Neural progenitor cell (in vitro differentiated cells): ENCODE data around the gene CCR2. TPM values are rescaled to one million over a fixed set of nuclear protein-coding genes. Genes with fewer than 3 reads are reported as not detected.

Experiments
- DNase-seq: peaks from one replicate; pipeline ENCODE4 v3.0.0-alpha.2; 2016; ENCODE audit warnings: low spot score
- H2AFZ ChIP-seq: fragments of 200-600 bp; sonication (generic); replicated peaks from 2 replicates; pipeline ENCODE4 v1.6.1; 2016; ENCODE audit warnings: antibody characterized with exemption
- H3F3A ChIP-seq: fragments of 200-600 bp; sonication (generic); 2 replicates; pipeline ENCODE4 v1.6.1; 2016; ENCODE audit warnings: antibody characterized with exemption, low read depth
- H3K27ac ChIP-seq: fragments of 200-600 bp; sonication (generic); 2 replicates; pipeline ENCODE4 v1.5.1; 2016; ENCODE audit warnings: mild to moderate bottlenecking
- H3K27me3 ChIP-seq: fragments of 200-600 bp; sonication (generic); 2 replicates; pipeline ENCODE4 v1.6.1; 2016; ENCODE audit warnings: mild to moderate bottlenecking, moderate library complexity
- H3K36me3 ChIP-seq: fragments of 200-600 bp; sonication (generic); 2 replicates; pipeline ENCODE4 v1.5.1; 2016
- H3K4me1 ChIP-seq: fragments of 200-600 bp; sonication (generic); 2 replicates; pipeline ENCODE4 v1.6.1; 2016; ENCODE audit warnings: mixed run types
- H3K4me2 ChIP-seq: fragments of 200-600 bp; sonication (generic); 2 replicates; pipeline ENCODE4 v1.6.1; 2016
- H3K4me3 ChIP-seq: fragments of 200-600 bp; sonication (generic); 2 replicates; pipeline ENCODE4 v1.5.1; 2016
- H3K79me2 ChIP-seq: fragments of 200-600 bp; sonication (generic); 2 replicates; pipeline ENCODE4 v1.6.1; 2016; ENCODE audit warnings: low read depth
- H3K9ac ChIP-seq: fragments of 200-600 bp; sonication (generic); 2 replicates; pipeline ENCODE4 v1.6.1; 2016
- H3K9me3 ChIP-seq: fragments of 200-600 bp; sonication (generic); 2 replicates; pipeline ENCODE4 v1.5.1; 2016; ENCODE audit warnings: low read depth
- H4K20me1 ChIP-seq: fragments of 200-600 bp; sonication (generic); 2 replicates; pipeline ENCODE4 v1.6.1; 2016; ENCODE audit warnings: low read depth
- H3K27ac Mint-ChIP-seq: 3 replicates; pipeline ENCODE4 v1.8.0; 2021; ENCODE audit warnings: mixed read lengths
- H3K27me3 Mint-ChIP-seq: 2 replicates; pipeline ENCODE4 v1.8.0; 2022; ENCODE audit warnings: low read depth, mild to moderate bottlenecking, inconsistent platforms, moderate library complexity, mixed read lengths; ENCODE audit not compliant: insufficient read depth
- H3K36me3 Mint-ChIP-seq: 3 replicates; pipeline ENCODE4 v1.8.0; 2021; ENCODE audit warnings: mixed read lengths
- H3K4me1 Mint-ChIP-seq: 3 replicates; pipeline ENCODE4 v1.8.0; 2021; ENCODE audit warnings: mixed read lengths
- H3K4me3 Mint-ChIP-seq: 3 replicates; pipeline ENCODE4 v1.8.0; 2021; ENCODE audit warnings: mild to moderate bottlenecking, moderate library complexity, mixed read lengths
- H3K9me3 Mint-ChIP-seq: 3 replicates; pipeline ENCODE4 v1.8.0; 2020; ENCODE audit warnings: mixed read lengths
- CTCF ChIP-seq: fragments of 200-600 bp; sonication (generic); IDR thresholded peaks from 2 replicates; pipeline ENCODE4 v1.5.1; 2017; ENCODE audit warnings: antibody characterized with exemption, mild to moderate bottlenecking
- EZH2 ChIP-seq: fragments of 200-600 bp; sonication (generic); IDR thresholded peaks from 2 replicates; pipeline ENCODE4 v1.6.1; 2017; ENCODE audit warnings: antibody characterized with exemption, mild to moderate bottlenecking, moderate library complexity
- EZH2phosphoT487 ChIP-seq: fragments of 200-600 bp; sonication (generic); IDR thresholded peaks from 2 replicates; pipeline ENCODE4 v1.6.1; 2017; ENCODE audit warnings: antibody characterized with exemption
- total RNA-seq: library from RNA; depleted of rRNA; stranded (reverse); fragments of >200 nt; gene quantifications from 2 replicates; pipeline ENCODE4 v1.2.3, GENCODE V29; 2015; ENCODE audit warnings: low replicate concordance

CCR2 gene
- total RNA-seq, 1 donor from 2014 or later: not detected

- H3K79me2 ChIP-seq: no peaks in the 10 kb centered on the region
- H3K9ac ChIP-seq: no peak overlapping the region
- no peaks in the 10 kb centered on the region for H3K4me1 Mint-ChIP-seq
- H2AFZ ChIP-seq: peak overlapping the region; percentile 74
- no peak overlapping the region for H3K4me2 ChIP-seq
- no peak overlapping the region for H3K4me3 ChIP-seq
- no peak overlapping the region for H3K27ac ChIP-seq
- no peak overlapping the region for H3K4me3 Mint-ChIP-seq
- peaks cover 6% of the 10 kb centered on the region for H3K27me3 Mint-ChIP-seq
- no peaks in the 10 kb centered on the region for H3K9me3 Mint-ChIP-seq
- H3K36me3 Mint-ChIP-seq: no peaks in the 10 kb centered on the region
- no peaks in the 10 kb centered on the region for H4K20me1 ChIP-seq
- no peaks in the 10 kb centered on the region for H3K9me3 ChIP-seq
- H3K27me3 ChIP-seq: no peaks in the 10 kb centered on the region
- no peaks in the 10 kb centered on the region for H3F3A ChIP-seq
- H3K36me3 ChIP-seq: no peaks in the 10 kb centered on the region
- no peak overlapping the region for H3K27ac Mint-ChIP-seq
- no peaks in the 10 kb centered on the region for H3K4me1 ChIP-seq
- peak; percentile 70 for DNase-seq
- peak; percentile 52 for TF ChIP-seq CTCF
- TF ChIP-seq EZH2phosphoT487: no peak
- TF ChIP-seq EZH2: no peak
These were observed 14.7 kb downstream of the CCR2 start for GRCh38 chr3:46368569-46368968.

DNA sequence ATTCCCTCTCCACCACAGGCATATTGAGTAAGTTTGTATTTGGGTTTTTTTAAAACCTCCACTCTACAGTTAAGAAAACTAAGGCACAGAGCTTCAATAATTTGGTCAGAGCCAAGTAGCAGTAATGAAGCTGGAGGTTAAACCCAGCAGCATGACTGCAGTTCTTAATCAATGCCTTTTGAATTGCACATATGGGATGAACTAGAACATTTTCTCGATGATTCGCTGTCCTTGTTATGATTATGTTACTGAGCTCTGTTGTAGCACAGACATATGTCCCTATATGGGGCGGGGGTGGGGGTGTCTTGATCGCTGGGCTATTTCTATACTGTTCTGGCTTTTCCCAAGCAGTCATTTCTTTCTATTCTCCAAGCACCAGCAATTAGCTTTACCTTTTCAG lies 15.2 kb downstream of the CCR2 start:
- H3K36me3 Mint-ChIP-seq: no peaks in the 10 kb centered on the region
- Histone ChIP-seq H3K79me2 (no peaks in the 10 kb centered on the region), H3K27ac (no peak overlapping the region), H3K4me1 (no peaks in the 10 kb centered on the region), H2AFZ (no peak overlapping the region), H3K27me3 (no peaks in the 10 kb centered on the region), H3K36me3 (no peaks in the 10 kb centered on the region), H3K4me2 (no peak overlapping the region), H3K9me3 (no peaks in the 10 kb centered on the region), H3K9ac (no peak overlapping the region), H3F3A (no peaks in the 10 kb centered on the region), H4K20me1 (no peaks in the 10 kb centered on the region), H3K4me3 (no peak overlapping the region)
- TF ChIP-seq EZH2 (no peak), CTCF (no peak), EZH2phosphoT487 (no peak)
- no peak overlapping the region for H3K4me3 Mint-ChIP-seq
- no peak for DNase-seq
- H3K9me3 Mint-ChIP-seq: no peaks in the 10 kb centered on the region
- no peaks in the 10 kb centered on the region for H3K4me1 Mint-ChIP-seq
- no peak overlapping the region for H3K27ac Mint-ChIP-seq
- peaks cover 6% of the 10 kb centered on the region for H3K27me3 Mint-ChIP-seq

DNA sequence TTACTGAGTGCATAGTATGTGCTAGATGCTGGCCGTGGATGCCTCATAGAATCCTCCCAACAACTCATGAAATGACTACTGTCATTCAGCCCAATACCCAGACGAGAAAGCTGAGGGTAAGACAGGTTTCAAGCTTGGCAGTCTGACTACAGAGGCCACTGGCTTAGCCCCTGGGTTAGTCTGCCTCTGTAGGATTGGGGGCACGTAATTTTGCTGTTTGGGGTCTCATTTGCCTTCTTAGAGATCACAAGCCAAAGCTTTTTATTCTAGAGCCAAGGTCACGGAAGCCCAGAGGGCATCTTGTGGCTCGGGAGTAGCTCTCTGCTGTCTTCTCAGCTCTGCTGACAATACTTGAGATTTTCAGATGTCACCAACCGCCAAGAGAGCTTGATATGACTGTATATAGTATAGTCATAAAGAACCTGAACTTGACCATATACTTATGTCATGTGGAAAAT lies 15.8 kb downstream of the CCR2 start:
- Histone ChIP-seq H3K4me3 (no peak overlapping the region), H3K9ac (no peak overlapping the region), H3K4me1 (no peaks in the 10 kb centered on the region), H2AFZ (no peak overlapping the region), H3K36me3 (no peaks in the 10 kb centered on the region), H3F3A (no peaks in the 10 kb centered on the region), H3K9me3 (no peaks in the 10 kb centered on the region), H3K27me3 (no peaks in the 10 kb centered on the region), H3K79me2 (no peaks in the 10 kb centered on the region), H3K4me2 (no peak overlapping the region), H4K20me1 (no peaks in the 10 kb centered on the region), H3K27ac (no peak overlapping the region)
- Mint-ChIP-seq H3K4me1 (no peaks in the 10 kb centered on the region), H3K4me3 (no peak overlapping the region), H3K9me3 (no peaks in the 10 kb centered on the region), H3K27ac (no peak overlapping the region), H3K27me3 (peaks cover 6% of the 10 kb centered on the region), H3K36me3 (no peaks in the 10 kb centered on the region)
- no peak for TF ChIP-seq EZH2
- TF ChIP-seq CTCF: no peak
- no peak for TF ChIP-seq EZH2phosphoT487
- DNase-seq: no peak
